HCT116 (cell line): ENCODE results near the gene KRT78. TPM values are rescaled to one million over a fixed set of nuclear protein-coding genes. Genes with fewer than 3 reads are reported as not detected.

ENCODE experiments used
- ATAC-seq: fragments of 200-7000 bp; cut with Tn5 transposase; 2 replicates; pipeline ENCODE4 v1.9.1; 2020; ENCODE audit warnings: mild to moderate bottlenecking, moderate library complexity
- BruUV-seq: library from RNA; stranded (reverse); fragments of 400-500 nt; replicated peaks from 2 replicates; lab custom pipeline; 2021; lab: Mats Ljungman, UMichigan
- CTCF ChIA-PET: fragments of 300-600 bp; sonication (Branson Sonifier 250); formaldehyde crosslinking; loops from one replicate; lab custom pipeline; 2021; ENCODE audit warnings: antibody characterized with exemption; lab: Charles Lee
- POLR2A ChIA-PET: fragments of 300-600, 350-600 bp; sonication (Branson Sonifier 250); formaldehyde crosslinking; loops from one replicate; lab custom pipeline; 2021; ENCODE audit warnings: antibody characterized with exemption; lab: Charles Lee
- RAD21 ChIA-PET, 2 experiments: fragments of 300-600 bp; sonication (Branson Sonifier 250); formaldehyde crosslinking; loops; one replicate each; lab custom pipeline; 2023; ENCODE audit warnings: low total read pairs in 2 of 2; ENCODE audit not compliant: uncharacterized antibody in 2 of 2, unreplicated experiment in 2 of 2, low non-redundant PET in 1 of 2; lab: Charles Lee
- DNase-seq: peaks from one replicate; pipeline ENCODE4 v3.0.0-alpha.2; 2010; ENCODE audit warnings: low read depth, low spot score
- H2AFZ ChIP-seq: fragments of 200-600 bp; shearing (Covaris generic), sonication (generic); 2 replicates; pipeline ENCODE4 v1.6.1; 2017; ENCODE audit warnings: low read depth, mixed run types, mixed read lengths, antibody characterized with exemption, low read length; ENCODE audit not compliant: poor library complexity, severe bottlenecking
- H3K27ac ChIP-seq: 2 replicates; pipeline ENCODE4 v1.5.1; 2012; ENCODE audit warnings: low read depth, low read length
- H3K27me3 ChIP-seq: fragments of 200-600 bp; sonication (generic); 2 replicates; pipeline ENCODE4 v1.6.1; 2016; ENCODE audit warnings: mixed run types, low read length, mixed read lengths; ENCODE audit not compliant: insufficient read depth
- H3K36me3 ChIP-seq, 2 experiments: fragments of 200-500 bp in 1 of 2; fragments of 200-600 bp in 1 of 2; sonication (Bioruptor generic) in 1 of 2; sonication (generic) in 1 of 2; 2 replicates each; pipeline versions ENCODE4 v1.5.1 to v1.6.1; 2014 to 2016; ENCODE audit warnings: low read length in 2 of 2, inconsistent platforms in 1 of 2, mixed read lengths in 1 of 2, mixed run types in 1 of 2; ENCODE audit not compliant: insufficient read depth in 2 of 2, control insufficient read depth in 1 of 2
- H3K4me1 ChIP-seq, 2 experiments: fragments of 200-600 bp in 1 of 2; sonication (generic) in 1 of 2; 2 replicates each; pipeline versions ENCODE4 v1.5.1 to v1.6.1; 2012 to 2017; ENCODE audit warnings: low read length in 2 of 2, inconsistent platforms in 1 of 2, mild to moderate bottlenecking in 1 of 2, mixed read lengths in 1 of 2, mixed run types in 1 of 2, moderate library complexity in 1 of 2; ENCODE audit not compliant: insufficient read depth in 2 of 2, control insufficient read depth in 1 of 2
- H3K4me2 ChIP-seq: fragments of 200-600 bp; sonication (generic); 2 replicates; pipeline ENCODE4 v1.6.1; 2017; ENCODE audit warnings: mixed run types, low read length, mixed read lengths
- H3K4me3 ChIP-seq, 2 experiments: fragments of 200-600 bp in 1 of 2; sonication (generic) in 1 of 2; replicated peaks in 1 of 2; 2 replicates each; pipeline ENCODE4 v1.5.1; 2011 to 2016; ENCODE audit warnings: low read length in 2 of 2, control low read depth in 1 of 2, low read depth in 1 of 2, mild to moderate bottlenecking in 1 of 2, mixed read lengths in 1 of 2, mixed run types in 1 of 2
- H3K79me2 ChIP-seq: fragments of 200-600 bp; sonication (generic); 2 replicates; pipeline ENCODE4 v1.6.1; 2017; ENCODE audit warnings: mild to moderate bottlenecking, mixed run types, low read length, moderate library complexity, mixed read lengths; ENCODE audit not compliant: insufficient read depth
- H3K9ac ChIP-seq: fragments of 200-600 bp; sonication (generic); 2 replicates; pipeline ENCODE4 v1.6.1; 2016; ENCODE audit warnings: low read length, mixed read lengths
- H3K9me2 ChIP-seq: fragments of 200-600 bp; sonication (generic), shearing (Covaris generic); 2 replicates; pipeline ENCODE4 v1.6.1; 2017; ENCODE audit warnings: mixed run types, mild to moderate bottlenecking, moderate library complexity; ENCODE audit not compliant: insufficient read depth
- H3K9me3 ChIP-seq, 2 experiments: fragments of 200-500 bp in 1 of 2; fragments of 200-600 bp in 1 of 2; sonication (Bioruptor generic) in 1 of 2; sonication (generic) in 1 of 2; 2 replicates each; pipeline ENCODE4 v1.6.1; 2014 to 2017; ENCODE audit warnings: low read length in 2 of 2, mixed read lengths in 2 of 2, inconsistent platforms in 1 of 2, low read depth in 1 of 2, mild to moderate bottlenecking in 1 of 2, mixed run types in 1 of 2, moderate library complexity in 1 of 2; ENCODE audit not compliant: control insufficient read depth in 1 of 2, insufficient read depth in 1 of 2
- H4K20me1 ChIP-seq: fragments of 200-600 bp; sonication (generic), shearing (Covaris generic); 2 replicates; pipeline ENCODE4 v1.6.1; 2017; ENCODE audit warnings: mixed run types, mild to moderate bottlenecking, moderate library complexity; ENCODE audit not compliant: insufficient read depth
- CBX3 ChIP-seq: IDR thresholded peaks from 2 replicates; pipeline ENCODE4 v1.6.1; 2012; ENCODE audit warnings: low read depth
- CEBPB ChIP-seq: IDR thresholded peaks from 2 replicates; pipeline ENCODE4 v1.6.1; 2012; ENCODE audit warnings: low read depth
- EGR1 ChIP-seq: IDR thresholded peaks from 2 replicates; pipeline ENCODE4 v1.6.1; 2012; ENCODE audit warnings: low read depth
- ELF1 ChIP-seq: IDR thresholded peaks from 2 replicates; pipeline ENCODE4 v1.6.1; 2012; ENCODE audit warnings: low read depth, borderline replicate concordance
- EZH2phosphoT487 ChIP-seq: fragments of 200-600 bp; IDR thresholded peaks from 2 replicates; pipeline ENCODE4 v1.6.1; 2018; ENCODE audit warnings: antibody characterized with exemption, borderline replicate concordance
- POLR2A ChIP-seq: IDR thresholded peaks from 2 replicates; pipeline ENCODE4 v1.7.0; 2011; ENCODE audit warnings: borderline replicate concordance; ENCODE audit not compliant: insufficient read depth, insufficient read length; ENCODE audit errors: extremely low read depth
- POLR2AphosphoS5 ChIP-seq: IDR thresholded peaks from 2 replicates; pipeline ENCODE4 v1.6.1; 2011; ENCODE audit warnings: mild to moderate bottlenecking, low read depth, low read length, moderate library complexity
- RAD21 ChIP-seq: IDR thresholded peaks from 2 replicates; pipeline ENCODE4 v1.6.1; 2012; ENCODE audit warnings: low read depth, mild to moderate bottlenecking
- SIN3A ChIP-seq: IDR thresholded peaks from 2 replicates; pipeline ENCODE4 v1.6.1; 2012; ENCODE audit warnings: low read depth
- SP1 ChIP-seq: IDR thresholded peaks from 2 replicates; pipeline ENCODE4 v1.6.1; 2012; ENCODE audit warnings: low read depth
- SRF ChIP-seq: IDR thresholded peaks from 2 replicates; pipeline ENCODE4 v1.6.1; 2012; ENCODE audit warnings: low read depth
- TCF7L2 ChIP-seq: IDR thresholded peaks from 2 replicates; pipeline ENCODE4 v1.7.0; 2011; ENCODE audit warnings: borderline replicate concordance, inconsistent platforms; ENCODE audit not compliant: insufficient read depth, insufficient read length; ENCODE audit errors: extremely low read depth
- YY1 ChIP-seq: IDR thresholded peaks from 2 replicates; pipeline ENCODE4 v1.6.1; 2011; ENCODE audit warnings: low read length, low read depth, moderate library complexity, mild to moderate bottlenecking; ENCODE audit not compliant: insufficient replicate concordance; ENCODE audit errors: extremely low read depth
- ZFX ChIP-seq: fragments of 450-650 bp; IDR thresholded peaks from 2 replicates; pipeline ENCODE4 v1.6.1; 2017
- ZNF274 ChIP-seq: fragments of 200-500 bp; sonication (Bioruptor generic); IDR thresholded peaks from 2 replicates; pipeline ENCODE4 v1.6.1; 2014; ENCODE audit warnings: mild to moderate bottlenecking, low read depth, low read length, inconsistent platforms
- intact Hi-C: fragments of 100-400 bp; cut with micrococcal nuclease; formaldehyde crosslinking; loops from 2 replicates; pipeline ENCODE4 v1.10.0; 2022
- total RNA-seq: library from RNA; stranded (reverse); gene quantifications from one replicate; pipeline ENCODE4 v1.2.1, GENCODE V29; 2021; ENCODE audit not compliant: unreplicated experiment
- TF ChIP-seq, protein P1 (sequence below): IDR thresholded peaks from 2 replicates; pipeline ENCODE4 v1.6.1; 2012
- TF ChIP-seq, protein P2 (sequence below), 3 experiments: fragments of 200-600 bp in 1 of 3; sonication (generic) in 1 of 3; IDR thresholded peaks in 2 of 3; conservative IDR thresholded peaks in 1 of 3; 2 replicates each; pipeline ENCODE4 v1.5.1; 2012 to 2017; ENCODE audit warnings: low read depth in 2 of 3, low read length in 2 of 3, antibody characterized with exemption in 1 of 3, borderline replicate concordance in 1 of 3, control low read depth in 1 of 3, mild to moderate bottlenecking in 1 of 3, mixed read lengths in 1 of 3, mixed run types in 1 of 3, moderate library complexity in 1 of 3; ENCODE audit not compliant: insufficient read depth in 1 of 3
- TF ChIP-seq, protein P3 (sequence below): IDR thresholded peaks from 2 replicates; pipeline ENCODE4 v1.6.1; 2012
- TF ChIP-seq, protein P4 (sequence below): IDR thresholded peaks from 2 replicates; pipeline ENCODE4 v1.6.1; 2011; ENCODE audit warnings: mild to moderate bottlenecking, low read length, moderate library complexity; ENCODE audit not compliant: insufficient replicate concordance; ENCODE audit errors: extremely low read depth

The KRT78 gene
- total RNA-seq, 1 experiment from 2014 or later = not detected

DNA sequence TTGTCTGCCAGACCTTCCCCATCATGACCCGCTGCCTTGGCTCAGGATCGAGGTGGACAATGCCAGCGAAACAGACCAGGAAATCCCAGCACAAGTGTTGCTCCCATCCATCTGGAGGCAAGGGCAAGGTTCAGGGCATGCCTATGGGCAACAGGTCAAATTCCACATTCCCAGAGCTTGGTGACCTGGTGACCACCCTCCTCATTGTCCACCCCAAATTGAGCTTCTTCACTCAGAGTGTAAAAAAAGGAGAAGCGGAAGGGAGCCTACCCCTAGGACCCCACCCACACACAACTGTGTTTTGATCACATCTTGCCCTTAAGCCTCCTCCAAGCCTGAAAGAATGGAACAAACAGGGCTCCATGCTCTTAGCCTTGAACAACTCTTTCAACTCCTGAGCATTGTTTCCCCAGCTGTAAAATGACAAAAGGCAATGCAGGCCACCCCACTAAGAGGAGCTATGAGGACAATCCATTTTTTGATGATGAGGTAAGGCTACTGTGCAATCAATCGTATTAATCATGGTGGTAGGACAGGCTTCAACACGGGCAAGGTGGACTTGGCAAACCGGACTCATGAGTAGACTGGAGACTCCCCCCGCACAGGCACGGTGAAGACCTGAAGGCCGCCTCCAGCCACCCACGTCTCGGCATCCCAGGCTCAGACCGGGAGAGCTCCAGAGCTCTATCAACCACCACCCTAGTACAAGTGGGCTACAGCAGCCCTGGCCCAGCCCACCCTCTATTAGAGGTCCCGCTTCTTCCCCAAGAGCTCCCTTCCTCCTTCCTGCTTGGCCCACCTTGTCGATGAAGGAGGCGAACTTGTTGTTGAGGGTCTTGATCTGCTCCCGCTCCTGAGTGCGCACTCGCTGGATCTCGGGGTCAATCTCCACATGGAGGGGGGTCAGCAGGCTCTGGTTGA, 15.5 kb downstream of the KRT78 start:
- H3K9ac ChIP-seq = no peak overlapping the region
- ChIA-PET POLR2A (no interaction called here), RAD21 (no interaction called here), CTCF (no interaction called here)
- ATAC-seq (no peak), DNase-seq (no peak)
- no peaks in the 10 kb centered on the region for H4K20me1 ChIP-seq
- no peaks in the 10 kb centered on the region for H3K27me3 ChIP-seq
- no TSS peak for BruUV-seq
- H3K4me2 ChIP-seq = no peak overlapping the region
- no peaks in the 10 kb centered on the region for H3K36me3 ChIP-seq
- H2AFZ ChIP-seq = no peak overlapping the region
- TF ChIP-seq, protein P1, sequence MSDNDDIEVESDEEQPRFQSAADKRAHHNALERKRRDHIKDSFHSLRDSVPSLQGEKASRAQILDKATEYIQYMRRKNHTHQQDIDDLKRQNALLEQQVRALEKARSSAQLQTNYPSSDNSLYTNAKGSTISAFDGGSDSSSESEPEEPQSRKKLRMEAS = no peak
- TF ChIP-seq, protein P2, sequence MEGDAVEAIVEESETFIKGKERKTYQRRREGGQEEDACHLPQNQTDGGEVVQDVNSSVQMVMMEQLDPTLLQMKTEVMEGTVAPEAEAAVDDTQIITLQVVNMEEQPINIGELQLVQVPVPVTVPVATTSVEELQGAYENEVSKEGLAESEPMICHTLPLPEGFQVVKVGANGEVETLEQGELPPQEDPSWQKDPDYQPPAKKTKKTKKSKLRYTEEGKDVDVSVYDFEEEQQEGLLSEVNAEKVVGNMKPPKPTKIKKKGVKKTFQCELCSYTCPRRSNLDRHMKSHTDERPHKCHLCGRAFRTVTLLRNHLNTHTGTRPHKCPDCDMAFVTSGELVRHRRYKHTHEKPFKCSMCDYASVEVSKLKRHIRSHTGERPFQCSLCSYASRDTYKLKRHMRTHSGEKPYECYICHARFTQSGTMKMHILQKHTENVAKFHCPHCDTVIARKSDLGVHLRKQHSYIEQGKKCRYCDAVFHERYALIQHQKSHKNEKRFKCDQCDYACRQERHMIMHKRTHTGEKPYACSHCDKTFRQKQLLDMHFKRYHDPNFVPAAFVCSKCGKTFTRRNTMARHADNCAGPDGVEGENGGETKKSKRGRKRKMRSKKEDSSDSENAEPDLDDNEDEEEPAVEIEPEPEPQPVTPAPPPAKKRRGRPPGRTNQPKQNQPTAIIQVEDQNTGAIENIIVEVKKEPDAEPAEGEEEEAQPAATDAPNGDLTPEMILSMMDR (IDR thresholded peaks at IDR 0.05 in 2 of 3, conservative IDR thresholded peaks at IDR 0.05 in 1 of 3; ENCODE audit: borderline replicate concordance in 1 of 3, insufficient read depth in 1 of 3, low read depth in 2 of 3, low read length in 2 of 3) = no peak
- no peak for TF ChIP-seq SIN3A
- TF ChIP-seq, protein P3, sequence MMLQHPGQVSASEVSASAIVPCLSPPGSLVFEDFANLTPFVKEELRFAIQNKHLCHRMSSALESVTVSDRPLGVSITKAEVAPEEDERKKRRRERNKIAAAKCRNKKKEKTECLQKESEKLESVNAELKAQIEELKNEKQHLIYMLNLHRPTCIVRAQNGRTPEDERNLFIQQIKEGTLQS = no peak
- no peak for TF ChIP-seq ZNF274
- no peak for TF ChIP-seq SRF
- TF ChIP-seq YY1 = no peak
- TF ChIP-seq, protein P4, sequence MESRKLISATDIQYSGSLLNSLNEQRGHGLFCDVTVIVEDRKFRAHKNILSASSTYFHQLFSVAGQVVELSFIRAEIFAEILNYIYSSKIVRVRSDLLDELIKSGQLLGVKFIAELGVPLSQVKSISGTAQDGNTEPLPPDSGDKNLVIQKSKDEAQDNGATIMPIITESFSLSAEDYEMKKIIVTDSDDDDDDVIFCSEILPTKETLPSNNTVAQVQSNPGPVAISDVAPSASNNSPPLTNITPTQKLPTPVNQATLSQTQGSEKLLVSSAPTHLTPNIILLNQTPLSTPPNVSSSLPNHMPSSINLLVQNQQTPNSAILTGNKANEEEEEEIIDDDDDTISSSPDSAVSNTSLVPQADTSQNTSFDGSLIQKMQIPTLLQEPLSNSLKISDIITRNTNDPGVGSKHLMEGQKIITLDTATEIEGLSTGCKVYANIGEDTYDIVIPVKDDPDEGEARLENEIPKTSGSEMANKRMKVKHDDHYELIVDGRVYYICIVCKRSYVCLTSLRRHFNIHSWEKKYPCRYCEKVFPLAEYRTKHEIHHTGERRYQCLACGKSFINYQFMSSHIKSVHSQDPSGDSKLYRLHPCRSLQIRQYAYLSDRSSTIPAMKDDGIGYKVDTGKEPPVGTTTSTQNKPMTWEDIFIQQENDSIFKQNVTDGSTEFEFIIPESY = no peak
- no peak for TF ChIP-seq POLR2AphosphoS5
- no peak for TF ChIP-seq CBX3
- no peak for TF ChIP-seq SP1
- no peak for TF ChIP-seq TCF7L2
- no peak for TF ChIP-seq EZH2phosphoT487
- TF ChIP-seq ELF1 = no peak
- TF ChIP-seq EGR1 = no peak
- no peak for TF ChIP-seq CEBPB
- no peak for TF ChIP-seq ZFX
- TF ChIP-seq RAD21 = no peak
- TF ChIP-seq POLR2A = no peak
- intact Hi-C loops = no loop called here
- H3K27ac ChIP-seq = no peak overlapping the region
- H3K79me2 ChIP-seq = no peaks in the 10 kb centered on the region
- no peaks in the 10 kb centered on the region for H3K9me2 ChIP-seq
- H3K9me3 ChIP-seq = no peaks in the 10 kb centered on the region
- no peak overlapping the region for H3K4me3 ChIP-seq
- peaks cover 0 to 18% of the 10 kb centered on the region in 2 experiments; a peak in 2 of 4 replicates for H3K4me1 ChIP-seq
